ENCODE data around the gene FAM13A.

The FAM13A gene

DNA sequence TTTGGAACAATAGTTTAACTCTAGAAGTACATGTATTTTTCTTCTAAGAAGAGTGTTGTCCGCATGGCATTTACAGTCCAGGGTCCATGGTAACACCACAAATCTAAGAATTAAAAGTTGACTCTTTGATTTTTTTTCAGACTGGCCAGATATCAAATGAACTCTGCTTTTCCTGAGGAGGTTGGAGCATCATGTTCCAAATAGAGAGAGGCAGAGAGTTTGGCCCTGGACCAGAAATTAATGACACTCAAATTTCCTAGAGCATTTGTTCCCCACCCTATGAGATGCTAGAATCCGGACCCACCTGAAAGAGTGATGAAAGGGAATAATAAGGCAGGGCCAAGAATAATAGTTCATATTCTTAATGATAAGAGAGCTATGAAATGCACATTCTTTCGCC is 312.4 kb downstream of the FAM13A start:
- peaks cover 38 to 63% of the 10 kb centered on the region in 2 donors for H3K36me3 ChIP-seq (ENCODE audit: control insufficient read depth in 1 of 2, insufficient read depth in 2 of 2, low read length in 2 of 2)
- no peaks in the 10 kb centered on the region for H3K27me3 ChIP-seq (ENCODE audit: low read depth, low read length)
- no peak overlapping the region for H3K27ac ChIP-seq (ENCODE audit: low read length)
- no peaks in the 10 kb centered on the region for H3K9me3 ChIP-seq (ENCODE audit: control insufficient read depth in 1 of 2, low read length in 2 of 2)
- H3K4me3 ChIP-seq (ENCODE audit: low read depth in 1 of 2, low read length in 2 of 2), result no peak overlapping the region
- peaks cover 5 to 13% of the 10 kb centered on the region in 2 donors for H3K4me1 ChIP-seq (ENCODE audit: control insufficient read depth in 1 of 2, insufficient read depth in 2 of 2, low read length in 2 of 2)

DNA sequence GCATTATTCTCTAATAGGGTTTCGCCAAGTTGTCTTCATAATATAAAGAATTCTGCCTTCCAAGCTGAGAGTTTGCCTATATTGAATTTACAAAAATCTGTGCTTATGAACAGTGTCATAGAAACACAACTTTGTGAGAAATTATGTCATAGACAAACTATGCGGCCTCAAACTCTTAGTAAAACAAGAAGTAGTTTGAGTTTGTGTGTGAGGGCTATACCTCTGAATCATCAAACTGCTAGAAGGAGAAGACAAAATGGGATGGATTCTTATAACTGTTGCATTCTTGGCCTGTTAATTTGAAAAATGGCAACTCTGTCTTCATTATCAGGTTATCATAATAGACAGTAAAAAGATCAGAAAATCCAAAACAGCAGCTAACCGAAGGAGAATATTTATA is 313.3 kb downstream of the FAM13A start:
- Histone ChIP-seq H3K4me1 (ENCODE audit: control insufficient read depth in 1 of 2, insufficient read depth in 2 of 2, low read length in 2 of 2) (peaks cover 5 to 16% of the 10 kb centered on the region in 2 donors), H3K27ac (ENCODE audit: low read length) (no peak overlapping the region), H3K9me3 (ENCODE audit: control insufficient read depth in 1 of 2, low read length in 2 of 2) (no peaks in the 10 kb centered on the region), H3K27me3 (ENCODE audit: low read depth, low read length) (no peaks in the 10 kb centered on the region), H3K4me3 (ENCODE audit: low read depth in 1 of 2, low read length in 2 of 2) (no peak overlapping the region), H3K36me3 (ENCODE audit: control insufficient read depth in 1 of 2, insufficient read depth in 2 of 2, low read length in 2 of 2) (peaks cover 29 to 57% of the 10 kb centered on the region in 2 donors)

DNA sequence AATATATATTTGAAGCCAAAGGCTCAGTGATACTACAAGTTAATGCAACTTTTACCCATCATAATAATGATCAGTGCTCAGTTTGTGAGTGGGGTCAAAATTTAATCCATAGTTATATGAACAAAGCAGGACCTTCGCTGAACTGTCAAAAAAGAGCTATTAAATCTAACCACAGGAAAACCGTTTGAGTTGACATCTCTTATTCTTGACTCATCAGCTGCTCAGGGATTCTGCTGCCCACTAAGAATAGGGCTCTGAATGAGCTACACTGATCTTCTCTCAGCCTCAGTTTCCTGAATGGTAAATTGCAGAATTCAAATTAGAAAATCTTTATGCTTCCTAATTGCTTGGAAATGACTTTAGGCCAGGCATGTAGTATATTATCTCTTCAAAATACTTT is 314.4 kb downstream of the FAM13A start:
- Histone ChIP-seq H3K27ac (ENCODE audit: low read length) (no peak overlapping the region), H3K4me3 (ENCODE audit: low read depth in 1 of 2, low read length in 2 of 2) (no peak overlapping the region), H3K9me3 (ENCODE audit: control insufficient read depth in 1 of 2, low read length in 2 of 2) (no peaks in the 10 kb centered on the region), H3K27me3 (ENCODE audit: low read depth, low read length) (no peaks in the 10 kb centered on the region), H3K4me1 (ENCODE audit: control insufficient read depth in 1 of 2, insufficient read depth in 2 of 2, low read length in 2 of 2) (peaks cover 5 to 27% of the 10 kb centered on the region in 2 donors), H3K36me3 (ENCODE audit: control insufficient read depth in 1 of 2, insufficient read depth in 2 of 2, low read length in 2 of 2) (peaks cover 26 to 61% of the 10 kb centered on the region in 2 donors)

- no peaks in the 10 kb centered on the region for H3K9me3 ChIP-seq (ENCODE audit: control insufficient read depth in 1 of 2, low read length in 2 of 2)
- no peak overlapping the region for H3K4me3 ChIP-seq (ENCODE audit: low read depth in 1 of 2, low read length in 2 of 2)
- no peaks in the 10 kb centered on the region for H3K27me3 ChIP-seq (ENCODE audit: low read depth, low read length)
- H3K27ac ChIP-seq (ENCODE audit: low read length), result peak overlapping the region; percentile 53
- H3K36me3 ChIP-seq (ENCODE audit: control insufficient read depth in 1 of 2, insufficient read depth in 2 of 2, low read length in 2 of 2), result peaks cover 20 to 36% of the 10 kb centered on the region in 2 donors
- H3K4me1 ChIP-seq (ENCODE audit: control insufficient read depth in 1 of 2, insufficient read depth in 2 of 2, low read length in 2 of 2), result peaks cover 5 to 28% of the 10 kb centered on the region in 2 donors
Observed at GRCh38 chr4:88738180-88738579, 318.8 kb downstream of the FAM13A start.

- Histone ChIP-seq H3K4me3 (ENCODE audit: low read depth in 1 of 2, low read length in 2 of 2) (no peak overlapping the region), H3K27ac (ENCODE audit: low read length) (peak overlapping the region; percentile 53), H3K9me3 (ENCODE audit: control insufficient read depth in 1 of 2, low read length in 2 of 2) (no peaks in the 10 kb centered on the region), H3K27me3 (ENCODE audit: low read depth, low read length) (no peaks in the 10 kb centered on the region), H3K4me1 (ENCODE audit: control insufficient read depth in 1 of 2, insufficient read depth in 2 of 2, low read length in 2 of 2) (peaks cover 5 to 28% of the 10 kb centered on the region in 2 donors), H3K36me3 (ENCODE audit: control insufficient read depth in 1 of 2, insufficient read depth in 2 of 2, low read length in 2 of 2) (peaks cover 13 to 31% of the 10 kb centered on the region in 2 donors)
Observed at GRCh38 chr4:88737307-88737941, 319.6 kb downstream of the FAM13A start.

- H3K9me3 ChIP-seq (ENCODE audit: control insufficient read depth in 1 of 2, low read length in 2 of 2), result no peaks in the 10 kb centered on the region
- H3K27ac ChIP-seq (ENCODE audit: low read length), result no peak overlapping the region
- H3K27me3 ChIP-seq (ENCODE audit: low read depth, low read length), result no peaks in the 10 kb centered on the region
- peaks cover 18 to 30% of the 10 kb centered on the region in 2 donors for H3K36me3 ChIP-seq (ENCODE audit: control insufficient read depth in 1 of 2, insufficient read depth in 2 of 2, low read length in 2 of 2)
- no peak overlapping the region for H3K4me3 ChIP-seq (ENCODE audit: low read depth in 1 of 2, low read length in 2 of 2)
- peaks cover 5 to 28% of the 10 kb centered on the region in 2 donors for H3K4me1 ChIP-seq (ENCODE audit: control insufficient read depth in 1 of 2, insufficient read depth in 2 of 2, low read length in 2 of 2)
Observed at GRCh38 chr4:88736264-88736663, 320.7 kb downstream of the FAM13A start.

DNA sequence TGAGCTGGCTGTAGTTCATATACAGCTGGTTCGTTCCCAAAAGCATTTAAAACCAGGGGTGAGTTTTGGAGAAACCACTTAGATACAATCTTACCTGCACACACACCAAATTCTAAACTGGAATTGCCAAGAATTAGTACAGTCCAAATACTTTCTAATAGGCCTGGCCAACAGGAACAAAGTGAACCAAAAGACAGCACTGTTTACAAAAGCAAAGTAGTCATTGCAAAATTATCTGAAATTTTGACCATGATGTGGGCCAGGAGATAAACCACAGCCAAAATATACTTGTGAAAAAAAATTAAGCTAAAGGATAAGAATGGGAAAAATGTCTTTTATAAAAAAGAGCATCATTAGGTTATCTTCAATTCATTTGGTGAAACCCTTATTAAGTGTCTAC is 321.4 kb downstream of the FAM13A start:
- Histone ChIP-seq H3K36me3 (ENCODE audit: control insufficient read depth in 1 of 2, insufficient read depth in 2 of 2, low read length in 2 of 2) (peaks cover 22 to 36% of the 10 kb centered on the region in 2 donors), H3K4me1 (ENCODE audit: control insufficient read depth in 1 of 2, insufficient read depth in 2 of 2, low read length in 2 of 2) (peaks cover 5 to 27% of the 10 kb centered on the region in 2 donors), H3K9me3 (ENCODE audit: control insufficient read depth in 1 of 2, low read length in 2 of 2) (no peaks in the 10 kb centered on the region), H3K27ac (ENCODE audit: low read length) (no peak overlapping the region), H3K27me3 (ENCODE audit: low read depth, low read length) (no peaks in the 10 kb centered on the region), H3K4me3 (ENCODE audit: low read depth in 1 of 2, low read length in 2 of 2) (no peak overlapping the region)

DNA sequence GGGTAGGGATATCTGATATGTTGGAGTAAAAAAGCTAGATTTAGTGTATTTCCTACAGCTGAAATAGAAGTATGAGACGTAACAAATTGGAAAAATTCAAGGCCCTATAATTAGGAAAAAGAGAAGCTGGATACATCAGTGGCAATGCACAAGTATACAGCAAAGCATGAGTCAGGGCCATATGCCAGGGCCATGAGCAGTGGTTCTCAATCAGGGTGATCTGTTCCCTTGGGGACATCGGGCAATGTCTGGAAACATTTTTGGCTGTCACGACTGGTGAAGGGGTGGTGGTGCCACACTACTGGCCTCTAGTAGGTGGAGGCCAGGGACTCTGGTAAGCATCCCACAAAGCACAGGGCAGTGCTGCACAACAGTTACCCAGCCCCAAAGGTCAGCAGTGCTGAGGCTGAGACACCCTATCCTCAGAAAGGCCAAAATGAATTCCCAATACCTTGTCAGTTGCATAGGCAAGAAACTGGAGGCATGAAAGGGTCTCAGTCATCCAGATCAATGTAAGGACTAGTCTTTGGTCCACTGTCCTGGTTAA is 322.5 kb downstream of the FAM13A start:
- Histone ChIP-seq H3K4me3 (ENCODE audit: low read depth in 1 of 2, low read length in 2 of 2) (no peak overlapping the region), H3K27ac (ENCODE audit: low read length) (no peak overlapping the region), H3K36me3 (ENCODE audit: control insufficient read depth in 1 of 2, insufficient read depth in 2 of 2, low read length in 2 of 2) (peaks cover 31 to 39% of the 10 kb centered on the region in 2 donors), H3K27me3 (ENCODE audit: low read depth, low read length) (no peaks in the 10 kb centered on the region), H3K4me1 (ENCODE audit: control insufficient read depth in 1 of 2, insufficient read depth in 2 of 2, low read length in 2 of 2) (peaks cover 0 to 21% of the 10 kb centered on the region in 2 donors), H3K9me3 (ENCODE audit: control insufficient read depth in 1 of 2, low read length in 2 of 2) (no peaks in the 10 kb centered on the region)

GRCh38 chr4:88732714-88733368 is 324.1 kb downstream of the FAM13A start:
- Histone ChIP-seq H3K27me3 (ENCODE audit: low read depth, low read length) (no peaks in the 10 kb centered on the region), H3K4me1 (ENCODE audit: control insufficient read depth in 1 of 2, insufficient read depth in 2 of 2, low read length in 2 of 2) (peaks cover 6 to 18% of the 10 kb centered on the region in 2 donors), H3K9me3 (ENCODE audit: control insufficient read depth in 1 of 2, low read length in 2 of 2) (no peaks in the 10 kb centered on the region), H3K36me3 (ENCODE audit: control insufficient read depth in 1 of 2, insufficient read depth in 2 of 2, low read length in 2 of 2) (peaks cover 36 to 44% of the 10 kb centered on the region in 2 donors), H3K4me3 (ENCODE audit: low read depth in 1 of 2, low read length in 2 of 2) (no peak overlapping the region), H3K27ac (ENCODE audit: low read length) (no peak overlapping the region)

GRCh38 chr4:88731381-88731780 is 325.6 kb downstream of the FAM13A start:
- Histone ChIP-seq H3K4me3 (ENCODE audit: low read depth in 1 of 2, low read length in 2 of 2) (no peak overlapping the region), H3K4me1 (ENCODE audit: control insufficient read depth in 1 of 2, insufficient read depth in 2 of 2, low read length in 2 of 2) (peaks cover 6 to 11% of the 10 kb centered on the region in 2 donors), H3K36me3 (ENCODE audit: control insufficient read depth in 1 of 2, insufficient read depth in 2 of 2, low read length in 2 of 2) (peaks cover 46 to 52% of the 10 kb centered on the region in 2 donors), H3K27ac (ENCODE audit: low read length) (no peak overlapping the region), H3K27me3 (ENCODE audit: low read depth, low read length) (no peaks in the 10 kb centered on the region), H3K9me3 (ENCODE audit: control insufficient read depth in 1 of 2, low read length in 2 of 2) (no peaks in the 10 kb centered on the region)

- no peaks in the 10 kb centered on the region for H3K27me3 ChIP-seq (ENCODE audit: low read depth, low read length)
- H3K9me3 ChIP-seq (ENCODE audit: control insufficient read depth in 1 of 2, low read length in 2 of 2), result no peaks in the 10 kb centered on the region
- peaks cover 46 to 52% of the 10 kb centered on the region in 2 donors for H3K36me3 ChIP-seq (ENCODE audit: control insufficient read depth in 1 of 2, insufficient read depth in 2 of 2, low read length in 2 of 2)
- H3K27ac ChIP-seq (ENCODE audit: low read length), result no peak overlapping the region
- no peak overlapping the region for H3K4me3 ChIP-seq (ENCODE audit: low read depth in 1 of 2, low read length in 2 of 2)
- peaks cover 6 to 13% of the 10 kb centered on the region in 2 donors for H3K4me1 ChIP-seq (ENCODE audit: control insufficient read depth in 1 of 2, insufficient read depth in 2 of 2, low read length in 2 of 2)
Observed at GRCh38 chr4:88730811-88731210, 326.2 kb downstream of the FAM13A start.
